IMR-90 (cell line): Measurements from ENCODE around the gene C19orf47. TPM values are rescaled to one million over a fixed set of nuclear protein-coding genes. Genes with fewer than 3 reads are reported as not detected.

Experiments used
- ATAC-seq: fragments of 200-7000 bp; cut with Tn5 transposase; 2 replicates; pipeline ENCODE4 v1.9.1; 2020; ENCODE audit warnings: low read depth, mild to moderate bottlenecking, moderate library complexity
- BruUV-seq: library from RNA; stranded (reverse); fragments of 400-500 nt; replicated peaks from 2 replicates; lab custom pipeline; 2021; lab: Mats Ljungman, UMichigan
- CTCF ChIA-PET: fragments of 300-600 bp; formaldehyde crosslinking; extraction: SDS; loops from one replicate; lab custom pipeline; 2021; ENCODE audit warnings: antibody characterized with exemption; lab: Yijun Ruan, JAX
- POLR2A ChIA-PET: fragments of 300-600 bp; sonication (Branson Sonifier 250); formaldehyde crosslinking; loops from one replicate; lab custom pipeline; 2022; ENCODE audit warnings: antibody characterized with exemption; ENCODE audit not compliant: unreplicated experiment; lab: Charles Lee
- DNase-seq: peaks from one replicate; pipeline ENCODE4 v3.0.0; 2013
- H2AFZ ChIP-seq: replicated peaks from 2 replicates; pipeline ENCODE3; 2013; ENCODE audit warnings: low read length, mild to moderate bottlenecking; ENCODE audit not compliant: poor library complexity
- H2AK5ac ChIP-seq: 2 replicates; pipeline ENCODE4 v1.6.1; 2013; ENCODE audit warnings: low read depth, low read length, inconsistent platforms
- H2AK9ac ChIP-seq: replicated peaks from 2 replicates; pipeline ENCODE3; 2013; ENCODE audit warnings: mild to moderate bottlenecking, low read depth, low read length, moderate library complexity; ENCODE audit not compliant: poor library complexity
- H2BK120ac ChIP-seq: 2 replicates; pipeline ENCODE4 v1.6.1; 2013; ENCODE audit warnings: low read depth, low read length, inconsistent platforms
- H2BK15ac ChIP-seq: 3 replicates; pipeline ENCODE4 v1.6.1; 2013; ENCODE audit warnings: low read depth, low read length, inconsistent platforms
- H2BK20ac ChIP-seq: 2 replicates; pipeline ENCODE4 v1.6.1; 2013; ENCODE audit warnings: low read depth, mild to moderate bottlenecking, inconsistent platforms, low read length, moderate library complexity
- H2BK5ac ChIP-seq: 2 replicates; pipeline ENCODE4 v1.6.1; 2013; ENCODE audit warnings: mild to moderate bottlenecking, low read depth, low read length, inconsistent platforms; ENCODE audit not compliant: poor library complexity, severe bottlenecking
- H3K14ac ChIP-seq: replicated peaks from 2 replicates; pipeline ENCODE4 v1.6.1; 2013; ENCODE audit warnings: low read depth, low read length, inconsistent platforms
- H3K18ac ChIP-seq: 2 replicates; pipeline ENCODE4 v1.6.1; 2013; ENCODE audit warnings: low read depth, low read length, control low read depth
- H3K23ac ChIP-seq: 2 replicates; pipeline ENCODE4 v1.6.1; 2013; ENCODE audit warnings: low read depth, low read length, inconsistent platforms
- H3K27ac ChIP-seq: 2 replicates; pipeline ENCODE4 v1.5.1; 2013; ENCODE audit warnings: mild to moderate bottlenecking, control low read depth, low read length; ENCODE audit not compliant: insufficient read depth
- H3K27me3 ChIP-seq: 2 replicates; pipeline ENCODE4 v1.6.1; 2013; ENCODE audit warnings: low read length; ENCODE audit not compliant: control insufficient read depth, insufficient read depth
- H3K36me3 ChIP-seq: 2 replicates; pipeline ENCODE4 v1.6.1; 2013; ENCODE audit warnings: low read length, mixed read lengths; ENCODE audit not compliant: control insufficient read depth, insufficient read depth
- H3K4ac ChIP-seq: 2 replicates; pipeline ENCODE4 v1.6.1; 2013; ENCODE audit warnings: low read depth, low read length, inconsistent platforms
- H3K4me1 ChIP-seq: 2 replicates; pipeline ENCODE4 v1.6.1; 2013; ENCODE audit warnings: low read length, mixed read lengths; ENCODE audit not compliant: control insufficient read depth, insufficient read depth
- H3K4me2 ChIP-seq: 2 replicates; pipeline ENCODE4 v1.6.1; 2013; ENCODE audit warnings: low read depth, mild to moderate bottlenecking, control low read depth, low read length, moderate library complexity
- H3K4me3 ChIP-seq: 2 replicates; pipeline ENCODE4 v1.5.1; 2013; ENCODE audit warnings: low read depth, mild to moderate bottlenecking, control low read depth, low read length, moderate library complexity; ENCODE audit not compliant: insufficient read depth
- H3K56ac ChIP-seq: 2 replicates; pipeline ENCODE4 v1.6.1; 2013; ENCODE audit warnings: low read length, inconsistent platforms; ENCODE audit not compliant: insufficient read depth; ENCODE audit errors: extremely low read depth
- H3K79me1 ChIP-seq, 2 experiments: 2 replicates each; pipeline ENCODE4 v1.6.1; 2013; ENCODE audit warnings: low read length in 2 of 2, inconsistent platforms in 1 of 2, low read depth in 1 of 2
- H3K9ac ChIP-seq: 2 replicates; pipeline ENCODE4 v1.6.1; 2013; ENCODE audit warnings: low read depth, low read length, control low read depth
- H3K9me1 ChIP-seq: 2 replicates; pipeline ENCODE4 v1.6.1; 2013; ENCODE audit warnings: low read length, inconsistent platforms; ENCODE audit not compliant: insufficient read depth
- H3K9me3 ChIP-seq: 2 replicates; pipeline ENCODE4 v1.6.1; 2013; ENCODE audit warnings: low read length; ENCODE audit not compliant: control insufficient read depth, insufficient read depth
- H4K20me1 ChIP-seq: 2 replicates; pipeline ENCODE4 v1.6.1; 2013; ENCODE audit warnings: low read length, inconsistent platforms; ENCODE audit not compliant: insufficient read depth
- H4K5ac ChIP-seq: 2 replicates; pipeline ENCODE4 v1.6.1; 2013; ENCODE audit warnings: mild to moderate bottlenecking, low read depth, low read length, control low read depth
- H4K8ac ChIP-seq, 2 experiments: 2 replicates each; pipeline ENCODE4 v1.6.1; 2013; ENCODE audit warnings: low read depth in 2 of 2, low read length in 2 of 2, control low read depth in 1 of 2, inconsistent platforms in 1 of 2
- H4K91ac ChIP-seq: 2 replicates; pipeline ENCODE4 v1.6.1; 2013; ENCODE audit warnings: low read depth, low read length, inconsistent platforms; ENCODE audit not compliant: insufficient read depth
- CEBPB ChIP-seq: IDR thresholded peaks from 2 replicates; pipeline ENCODE4 v1.6.1; 2012; ENCODE audit warnings: low read depth, low read length, improper control_type of control experiment
- CTCF ChIP-seq: conservative IDR thresholded peaks from 2 replicates; pipeline ENCODE4 v1.5.1; 2012; ENCODE audit warnings: mild to moderate bottlenecking, low read depth, low read length, improper control_type of control experiment
- ELK1 ChIP-seq: fragments of 150-350 bp; IDR thresholded peaks from 2 replicates; pipeline ENCODE4 v1.6.1; 2016; ENCODE audit warnings: low read depth, mild to moderate bottlenecking, low read length, moderate library complexity, borderline replicate concordance
- FOS ChIP-seq: fragments of 150-350 bp; IDR thresholded peaks from 2 replicates; pipeline ENCODE4 v1.6.1; 2016; ENCODE audit warnings: low read depth, low read length
- NFE2L2 ChIP-seq: fragments of 150-350 bp; IDR thresholded peaks from 2 replicates; pipeline ENCODE4 v1.6.1; 2016; ENCODE audit warnings: low read depth, mild to moderate bottlenecking, low read length
- WGBS, 2 experiments: methylation state at CpG; one replicate each; pipeline versions ENCODE4 v1.1.5 to v1.1.7; 2013; ENCODE audit warnings: missing lambda C conversion rate in 2 of 2; ENCODE audit not compliant: insufficient read length in 1 of 2; ENCODE audit errors: extremely low coverage in 2 of 2; 5-methylcytosine and 5-hydroxymethylcytosine counted together
- dilution Hi-C: fragments of 300-500 bp; cut with HindIII; formaldehyde crosslinking; loops from one replicate; pipeline ENCODE4 v1.14.3; 2018; ENCODE audit warnings: low sequenced_read_pairs; ENCODE audit not compliant: unreplicated experiment
- in situ Hi-C: fragments of 300-500 bp; cut with MboI; formaldehyde crosslinking; loops from 3 replicates; pipeline ENCODE4 v1.14.3; 2019; ENCODE audit warnings: low sequenced_read_pairs, inconsistent platforms, mixed read lengths
- intact Hi-C: fragments of 100-400 bp; cut with micrococcal nuclease; formaldehyde crosslinking; loops from 2 replicates; pipeline ENCODE4 v1.10.0; 2022
- polyA plus RNA-seq, 3 experiments: library from polyadenylated mRNA; depleted of rRNA; stranded (reverse); fragments of >200 nt; gene quantifications; 2 replicates each; pipeline ENCODE4 v1.2.3, GENCODE V29; 2012; ENCODE audit warnings: low replicate concordance in 1 of 3
- total RNA-seq: library from RNA; depleted of rRNA; stranded (reverse); fragments of >200 nt; gene quantifications from 2 replicates; pipeline ENCODE4 v1.2.3, GENCODE V29; 2012

The C19orf47 gene
- total and polyA plus RNA-seq, 2 of the 4 experiments (the other 2 are of a cell fraction), result 3.6 to 16.3 TPM

- no peak overlapping the region for H4K8ac ChIP-seq
- BruUV-seq, result no TSS peak
- H4K91ac ChIP-seq, result no peak overlapping the region
- no peaks in the 10 kb centered on the region for H3K27me3 ChIP-seq
- no peaks in the 10 kb centered on the region for H3K9me1 ChIP-seq
- ATAC-seq (no peak), DNase-seq (no peak)
- H3K4me2 ChIP-seq, result no peak overlapping the region
- no peaks in the 10 kb centered on the region for H3K9me3 ChIP-seq
- POLR2A ChIA-PET, result no interaction called here
- no peaks in the 10 kb centered on the region for H3K4me1 ChIP-seq
- no peak overlapping the region for H2BK15ac ChIP-seq
- CTCF ChIA-PET, result no interaction called here
- no peak overlapping the region for H3K4me3 ChIP-seq
- H3K14ac ChIP-seq, result no peak overlapping the region
- H3K23ac ChIP-seq, result no peak overlapping the region
- no peak overlapping the region for H2BK20ac ChIP-seq
- 97% methylated on average over 17 of the region's 27 CpGs; no CpG with 5 or more reads in 1 of the 2 experiments for WGBS, 2 experiments
- H4K5ac ChIP-seq, result no peak overlapping the region
- peaks cover 6% of the 10 kb centered on the region; the same call in 1 of the 2 replicates for H4K20me1 ChIP-seq
- H3K18ac ChIP-seq, result no peak overlapping the region
- no peak overlapping the region for H3K27ac ChIP-seq
- no peak overlapping the region for H3K4ac ChIP-seq
- no peak for TF ChIP-seq NFE2L2
- TF ChIP-seq ELK1, result no peak
- no peak for TF ChIP-seq CEBPB
- TF ChIP-seq CTCF, result no peak
- no peak for TF ChIP-seq FOS
- dilution Hi-C loops (no loop called here), in situ Hi-C loops (loop anchor here (25.0 kb wide), 1 partner anchor 191 kb away; no protein-coding TSS in a partner anchor), intact Hi-C loops (no loop called here)
- H3K36me3 ChIP-seq, result peaks cover 56% of the 10 kb centered on the region
- no peak overlapping the region for H2AK9ac ChIP-seq
- no peak overlapping the region for H3K56ac ChIP-seq
- H2AFZ ChIP-seq, result no peak overlapping the region
- H3K9ac ChIP-seq, result no peak overlapping the region
- peaks cover 0 to 5% of the 10 kb centered on the region in 2 experiments; a peak in 1 of 4 replicates for H3K79me1 ChIP-seq
- H2BK5ac ChIP-seq, result no peak overlapping the region
- H2AK5ac ChIP-seq, result no peak overlapping the region
- no peak overlapping the region for H2BK120ac ChIP-seq
These were observed 26.5 kb downstream of the C19orf47 start for GRCh38 chr19:40321566-40322270.
